ENCODE measurements around the gene CKAP2L.

The CKAP2L gene

GRCh38 chr2:112703684-112704083, 60.7 kb downstream of the CKAP2L start:
- TF ChIP-seq TAF1 (IDR thresholded peaks at IDR 0.05; ENCODE audit: low read depth, low read length), result no peak
- TF ChIP-seq POLR2AphosphoS5 (IDR thresholded peaks at IDR 0.05; ENCODE audit: low read depth, low read length), result no peak
- TF ChIP-seq POU2F2 (IDR thresholded peaks at IDR 0.05; ENCODE audit: low read depth, low read length), result no peak
- no peak for TF ChIP-seq SPI1 (IDR thresholded peaks at IDR 0.05; ENCODE audit: low read depth, low read length)
- no peak for TF ChIP-seq POLR2A (IDR thresholded peaks at IDR 0.05; ENCODE audit: low read depth, low read length)
- no peak for TF ChIP-seq PAX5 (IDR thresholded peaks at IDR 0.05; ENCODE audit: insufficient read depth, low read length, severe bottlenecking)
- FAIRE-seq, result no peak
- no peak for DNase-seq (ENCODE audit: insufficient read length, low spot score)

GRCh38 chr2:112701052-112701451, 63.4 kb downstream of the CKAP2L start:
- DNase-seq (ENCODE audit: insufficient read length, low spot score), result no peak
- FAIRE-seq, result peak; percentile 50
- TF ChIP-seq POU2F2 (IDR thresholded peaks at IDR 0.05; ENCODE audit: low read depth, low read length) (no peak), SPI1 (IDR thresholded peaks at IDR 0.05; ENCODE audit: low read depth, low read length) (peak; percentile 36; the same call in 1 of the 2 replicates)

- TF ChIP-seq PAX5 (IDR thresholded peaks at IDR 0.05; ENCODE audit: insufficient read depth, low read length, severe bottlenecking) (no peak), POLR2A (IDR thresholded peaks at IDR 0.05; ENCODE audit: low read depth, low read length) (no peak), POU2F2 (IDR thresholded peaks at IDR 0.05; ENCODE audit: low read depth, low read length) (no peak), POLR2AphosphoS5 (IDR thresholded peaks at IDR 0.05; ENCODE audit: low read depth, low read length) (no peak), TAF1 (IDR thresholded peaks at IDR 0.05; ENCODE audit: low read depth, low read length) (no peak), SPI1 (IDR thresholded peaks at IDR 0.05; ENCODE audit: low read depth, low read length) (no peak)
- peak; percentile 13 for FAIRE-seq
- no peak for DNase-seq (ENCODE audit: insufficient read length, low spot score)
These were observed 64.3 kb downstream of the CKAP2L start for GRCh38 chr2:112699984-112700667.

- FAIRE-seq, result no peak
- TF ChIP-seq SPI1 (IDR thresholded peaks at IDR 0.05; ENCODE audit: low read depth, low read length) (peak; percentile 68), POLR2A (IDR thresholded peaks at IDR 0.05; ENCODE audit: low read depth, low read length) (no peak)
These were observed 65.4 kb downstream of the CKAP2L start for GRCh38 chr2:112698834-112699515.

GRCh38 chr2:112694182-112694581, 70.2 kb downstream of the CKAP2L start:
- TF ChIP-seq POU2F2 (IDR thresholded peaks at IDR 0.05; ENCODE audit: low read depth, low read length) (no peak), PAX5 (IDR thresholded peaks at IDR 0.05; ENCODE audit: insufficient read depth, low read length, severe bottlenecking) (no peak), POLR2AphosphoS5 (IDR thresholded peaks at IDR 0.05; ENCODE audit: low read depth, low read length) (no peak), SPI1 (IDR thresholded peaks at IDR 0.05; ENCODE audit: low read depth, low read length) (no peak), TAF1 (IDR thresholded peaks at IDR 0.05; ENCODE audit: low read depth, low read length) (no peak), POLR2A (IDR thresholded peaks at IDR 0.05; ENCODE audit: low read depth, low read length) (no peak)
- FAIRE-seq (no peak), DNase-seq (ENCODE audit: insufficient read length, low spot score) (no peak)

More at GRCh38 chr2:112698834-112699515, 65.4 kb downstream of the CKAP2L start:
- DNase-seq (ENCODE audit: insufficient read length, low spot score), result no peak

GRCh38 chr2:112693596-112693995, 70.8 kb downstream of the CKAP2L start:
- no peak for DNase-seq (ENCODE audit: insufficient read length, low spot score)
- no peak for TF ChIP-seq POLR2A (IDR thresholded peaks at IDR 0.05; ENCODE audit: low read depth, low read length)
- no peak for FAIRE-seq

GRCh38 chr2:112692918-112693317, 71.5 kb downstream of the CKAP2L start:
- FAIRE-seq, result no peak
- TF ChIP-seq PAX5 (IDR thresholded peaks at IDR 0.05; ENCODE audit: insufficient read depth, low read length, severe bottlenecking), result no peak
- no peak for DNase-seq (ENCODE audit: insufficient read length, low spot score)

- TF ChIP-seq PAX5 (IDR thresholded peaks at IDR 0.05; ENCODE audit: insufficient read depth, low read length, severe bottlenecking) (peak; percentile 47), POLR2AphosphoS5 (IDR thresholded peaks at IDR 0.05; ENCODE audit: low read depth, low read length) (no peak), SPI1 (IDR thresholded peaks at IDR 0.05; ENCODE audit: low read depth, low read length) (0 out of 2 replicates have a peak, but pooled peaks have one; percentile 16)
- DNase-seq (ENCODE audit: insufficient read length, low spot score) (peak; percentile 59), FAIRE-seq (peak; percentile 94)
These were observed 71.9 kb downstream of the CKAP2L start for GRCh38 chr2:112692495-112692911.

- TF ChIP-seq POLR2A (IDR thresholded peaks at IDR 0.05; ENCODE audit: low read depth, low read length) (no peak), TAF1 (IDR thresholded peaks at IDR 0.05; ENCODE audit: low read depth, low read length) (no peak)
- DNase-seq (ENCODE audit: insufficient read length, low spot score) (no peak), FAIRE-seq (no peak)
These were observed 72.5 kb downstream of the CKAP2L start for GRCh38 chr2:112691881-112692281.

GRCh38 chr2:112690853-112691401, 73.5 kb downstream of the CKAP2L start:
- FAIRE-seq (peak; percentile 78), DNase-seq (ENCODE audit: insufficient read length, low spot score) (no peak)
- TF ChIP-seq POU2F2 (IDR thresholded peaks at IDR 0.05; ENCODE audit: low read depth, low read length) (0 out of 2 replicates have a peak, but pooled peaks have one; percentile 34), POLR2AphosphoS5 (IDR thresholded peaks at IDR 0.05; ENCODE audit: low read depth, low read length) (no peak), PAX5 (IDR thresholded peaks at IDR 0.05; ENCODE audit: insufficient read depth, low read length, severe bottlenecking) (no peak)
